ENCODE measurements around the gene FGF11. TPM values are rescaled to one million over a fixed set of nuclear protein-coding genes. Genes with fewer than 3 reads are reported as not detected.
A peak's percentile ranks its signal among the peaks of the same experiment; 100 is the strongest.

FGF11 gene
- polyA plus RNA-seq, 2 of the 4 experiments (the other 2 are of a cell fraction) = 1.4 to 1.8 TPM

GRCh38 chr17:7391307-7391706 lies 48.0 kb upstream of the FGF11 start (continued):
- TF ChIP-seq ZSCAN20 (CRISPR knock-in tag; IDR thresholded peaks at IDR 0.05) (no peak), EHF (CRISPR knock-in tag; IDR thresholded peaks at IDR 0.05) (no peak), NR3C1 (IDR thresholded peaks at IDR 0.05) (no peak)

- no peaks in the 10 kb centered on the region for H3K9me3 ChIP-seq
- peak overlapping the region; percentile 71 for H3K4me3 ChIP-seq
- no peak for ATAC-seq
- H3K4me1 ChIP-seq = peaks cover 10% of the 10 kb centered on the region; the same call in 1 of the 3 replicates
- H3K27ac ChIP-seq = peak overlapping the region; percentile 83 to 92; a peak in 4 of 6 replicates
- no peak for TF ChIP-seq ATOH8 (CRISPR knock-in tag; IDR thresholded peaks at IDR 0.05; ENCODE audit: low read depth)
- no peak for TF ChIP-seq FOSB (CRISPR knock-in tag; IDR thresholded peaks at IDR 0.05)
- TF ChIP-seq ZC3H11A (IDR thresholded peaks at IDR 0.05) = no peak
- TF ChIP-seq KDM5A (IDR thresholded peaks at IDR 0.05) = no peak
- TF ChIP-seq TFCP2L1 (CRISPR knock-in tag; IDR thresholded peaks at IDR 0.05) = no peak
- TF ChIP-seq RCOR1 (IDR thresholded peaks at IDR 0.05; ENCODE audit: low read depth, low read length) = no peak
- TF ChIP-seq POLR2A (IDR thresholded peaks at IDR 0.05; ENCODE audit: low read length) = no peak
- no peak for DNase-seq (ENCODE audit: low read depth in 1 of 2, low spot score in 1 of 2)
- no peak for FAIRE-seq
- WGBS (ENCODE audit: missing lambda C conversion rate) = 95% methylated on average over 31 of the region's 42 CpGs
- H3K4me2 ChIP-seq = peak overlapping the region; percentile 88
- POLR2A ChIA-PET = interaction anchor here (1.0 to 1.1 kb wide), 2 partner anchors 22 to 91 kb away, joined by 3 to 5 read pairs; partner anchors contain the start of gene POLR2A
- CTCF ChIA-PET = interaction anchor here (1.3 to 17.1 kb wide), 5 partner anchors 10 to 44 kb away, joined by 3 to 139 read pairs (median 12); partner anchors contain the start of genes KCTD11, TMEM102, TMEM256 and TMEM95
Observed at GRCh38 chr17:7392696-7393612, 46.4 kb upstream of the FGF11 start.

- ATAC-seq = peak; percentile 41 to 56; a peak in 5 of 6 replicates
- peaks cover 10% of the 10 kb centered on the region; the same call in 1 of the 3 replicates for H3K4me1 ChIP-seq
- peak overlapping the region; percentile 88 for H3K4me2 ChIP-seq
- peak overlapping the region; percentile 71 for H3K4me3 ChIP-seq
- peak overlapping the region; percentile 83 to 92 for H3K27ac ChIP-seq
- DNase-seq (ENCODE audit: low read depth in 1 of 2, low spot score in 1 of 2) = peak in 1 of 2 experiments; percentile 51
- no peak for FAIRE-seq
- WGBS (ENCODE audit: missing lambda C conversion rate) = 27% methylated on average over 46 of the region's 48 CpGs
- H3K9me3 ChIP-seq = no peaks in the 10 kb centered on the region
- ChIA-PET CTCF (interaction anchor here (1.2 to 17.1 kb wide), 5 partner anchors 9 to 167 kb away, joined by 5 to 139 read pairs (median 12); partner anchors contain the start of genes KCTD11, TMEM102, TMEM256 and TMEM95), POLR2A (interaction anchor here (0.6 to 2.9 kb wide), 12 partner anchors 10 to 167 kb away, joined by 3 to 26 read pairs (median 4); partner anchors contain the start of genes KCTD11, NEURL4, POLR2A and TMEM102)
- no peak for TF ChIP-seq RFX5 (IDR thresholded peaks at IDR 0.05)
- TF ChIP-seq ZFP36 (IDR thresholded peaks at IDR 0.05; ENCODE audit: borderline replicate concordance, partially characterized antibody) = no peak
- no peak for TF ChIP-seq RAD21 (conservative IDR thresholded peaks at IDR 0.05 in 1 of 2, IDR thresholded peaks at IDR 0.05 in 1 of 2)
- TF ChIP-seq FOSB (CRISPR knock-in tag; IDR thresholded peaks at IDR 0.05) = no peak
- no peak for TF ChIP-seq POLR2A (IDR thresholded peaks at IDR 0.05; ENCODE audit: low read length)
- TF ChIP-seq PHF8 (IDR thresholded peaks at IDR 0.05; ENCODE audit: borderline replicate concordance, low read depth) = 0 out of 2 replicates have a peak, but pooled peaks have one; percentile 23
- no peak for TF ChIP-seq EHF (CRISPR knock-in tag; IDR thresholded peaks at IDR 0.05)
- 0 out of 2 replicates have a peak, but pooled peaks have one; percentile 29 for TF ChIP-seq MAX (IDR thresholded peaks at IDR 0.05)
- no peak for TF ChIP-seq MAFK (IDR thresholded peaks at IDR 0.05; ENCODE audit: partially characterized antibody)
Observed at GRCh38 chr17:7393613-7394451, 45.5 kb upstream of the FGF11 start.
